GM19351 (cell line): ENCODE measurements around the gene TMTC1.

Source experiments
- ATAC-seq: cut with Tn5 transposase; IDR thresholded peaks from one replicate; pipeline ENCODE4 v1.9.1; 2021; ENCODE audit warnings: mild to moderate bottlenecking, moderate library complexity; ENCODE audit not compliant: unreplicated experiment

TMTC1 gene

GRCh38 chr12:29546000-29546399 is 237.7 kb downstream of the TMTC1 start:
- no peak for ATAC-seq

GRCh38 chr12:29545102-29545467 is 238.7 kb downstream of the TMTC1 start:
- peak; percentile 85 for ATAC-seq

GRCh38 chr12:29544428-29545101 is 239.2 kb downstream of the TMTC1 start:
- ATAC-seq, result peak; percentile 29

- ATAC-seq, result no peak
Observed at GRCh38 chr12:29543036-29543435, 240.7 kb downstream of the TMTC1 start.

- ATAC-seq, result no peak
Observed at GRCh38 chr12:29537298-29537697, 246.4 kb downstream of the TMTC1 start.

GRCh38 chr12:29534935-29535334 is 248.8 kb downstream of the TMTC1 start:
- ATAC-seq, result no peak

- no peak for ATAC-seq
Observed at GRCh38 chr12:29533815-29534489, 249.8 kb downstream of the TMTC1 start.

- ATAC-seq, result no peak
Observed at GRCh38 chr12:29531471-29531870, 252.3 kb downstream of the TMTC1 start.

- ATAC-seq, result no peak
Observed at GRCh38 chr12:29530436-29530835, 253.3 kb downstream of the TMTC1 start.

GRCh38 chr12:29528161-29528560 is 255.6 kb downstream of the TMTC1 start:
- ATAC-seq, result no peak

GRCh38 chr12:29521951-29522350 is 261.8 kb downstream of the TMTC1 start:
- no peak for ATAC-seq

- ATAC-seq, result peak; percentile 64
Observed at GRCh38 chr12:29519585-29520182, 264.1 kb downstream of the TMTC1 start.

- ATAC-seq, result no peak
Observed at GRCh38 chr12:29518407-29518806, 265.3 kb downstream of the TMTC1 start.

GRCh38 chr12:29517264-29517663 is 266.5 kb downstream of the TMTC1 start:
- ATAC-seq, result no peak

GRCh38 chr12:29516431-29516875 is 267.3 kb downstream of the TMTC1 start:
- no peak for ATAC-seq

- no peak for ATAC-seq
Observed at GRCh38 chr12:29510591-29511185, 273.1 kb downstream of the TMTC1 start.

GRCh38 chr12:29509503-29509902 is 274.2 kb downstream of the TMTC1 start:
- no peak for ATAC-seq

- no peak for ATAC-seq
Observed at GRCh38 chr12:29508949-29509348, 274.8 kb downstream of the TMTC1 start.

GRCh38 chr12:29505122-29505521 is 278.6 kb downstream of the TMTC1 start:
- no peak for ATAC-seq

GRCh38 chr12:29503283-29503682 is 280.5 kb downstream of the TMTC1 start:
- ATAC-seq, result no peak

GRCh38 chr12:29499235-29499634 is 284.5 kb downstream of the TMTC1 start:
- no peak for ATAC-seq

- ATAC-seq, result no peak
Observed at GRCh38 chr12:29497588-29497987, 286.2 kb downstream of the TMTC1 start, which contains the start of gene OVCH1. OVCH1 (minus strand) TSS chr12:29497686; CDS start chr12:29497686, 0 bp downstream.
